Neural cell (in vitro differentiated cells): Measurements from ENCODE around the gene RALGDS. TPM values are rescaled to one million over a fixed set of nuclear protein-coding genes. Genes with fewer than 3 reads are reported as not detected.
"Not testable (repeated sequence)": the region's sequence is repeated elsewhere in the genome, so short reads cannot be mapped to it uniquely, and the experiment has no call there.

Experiments used
- H2AFZ ChIP-seq: fragments of 200-600, 300-800 bp; sonication (generic), shearing (Covaris generic); 2 replicates; pipeline ENCODE4 v1.6.0; 2014; ENCODE audit warnings: low read depth, mild to moderate bottlenecking, antibody characterized with exemption, low read length, moderate library complexity
- H3F3A ChIP-seq: fragments of 200-600 bp; shearing (Covaris generic); 2 replicates; pipeline ENCODE4 v1.6.1; 2016; ENCODE audit warnings: mild to moderate bottlenecking, moderate library complexity, mixed read lengths, antibody characterized with exemption, low read length; ENCODE audit not compliant: insufficient read depth, poor library complexity, severe bottlenecking
- H3K27ac ChIP-seq: fragments of 200-600, 300-800 bp; sonication (generic), shearing (Covaris generic); 2 replicates; pipeline ENCODE4 v1.5.1; 2014; ENCODE audit warnings: mild to moderate bottlenecking, low read length, moderate library complexity
- H3K27me3 ChIP-seq: fragments of 300-800, 200-600 bp; sonication (generic), shearing (Covaris generic); 2 replicates; pipeline ENCODE4 v1.6.0; 2014; ENCODE audit warnings: mild to moderate bottlenecking, low read depth, low read length, moderate library complexity; ENCODE audit not compliant: insufficient read depth
- H3K36me3 ChIP-seq: fragments of 300-800, 200-600 bp; sonication (generic), shearing (Covaris generic); 2 replicates; pipeline ENCODE4 v1.5.1; 2014; ENCODE audit warnings: mild to moderate bottlenecking, antibody characterized with exemption, low read length, moderate library complexity; ENCODE audit not compliant: insufficient read depth
- H3K4me2 ChIP-seq: fragments of 300-800, 200-600 bp; sonication (generic), shearing (Covaris generic); 2 replicates; pipeline ENCODE4 v1.6.0; 2014; ENCODE audit warnings: mild to moderate bottlenecking, low read length
- H3K4me3 ChIP-seq: fragments of 300-800, 200-600 bp; sonication (generic), shearing (Covaris generic); 2 replicates; pipeline ENCODE4 v1.5.1; 2014; ENCODE audit warnings: mild to moderate bottlenecking, low read length, moderate library complexity
- H3K79me2 ChIP-seq: fragments of 200-600 bp; shearing (Covaris generic); replicated peaks from 2 replicates; pipeline ENCODE4 v1.6.0; 2014; ENCODE audit warnings: mild to moderate bottlenecking, low read length, moderate library complexity; ENCODE audit not compliant: insufficient read depth
- H3K9ac ChIP-seq: fragments of 300-800, 200-600 bp; sonication (generic), shearing (Covaris generic); 2 replicates; pipeline ENCODE4 v1.6.1; 2016; ENCODE audit warnings: mild to moderate bottlenecking, low read length, mixed read lengths
- H3K9me2 ChIP-seq: fragments of 200-600 bp; shearing (Covaris generic); 2 replicates; pipeline ENCODE4 v1.6.1; 2016; ENCODE audit warnings: mild to moderate bottlenecking, low read length, mixed read lengths; ENCODE audit not compliant: insufficient read depth
- H3K9me3 ChIP-seq: fragments of 200-600, 300-800 bp; sonication (generic), shearing (Covaris generic); 2 replicates; pipeline ENCODE4 v1.6.1; 2016; ENCODE audit warnings: mild to moderate bottlenecking, mixed run types, low read length, moderate library complexity, mixed read lengths
- H4K20me1 ChIP-seq: fragments of 200-600 bp; shearing (Covaris generic); 2 replicates; pipeline ENCODE4 v1.6.1; 2016; ENCODE audit warnings: mild to moderate bottlenecking, mixed run types; ENCODE audit not compliant: insufficient read depth
- CTCF ChIP-seq: fragments of 450-650 bp; IDR thresholded peaks from 2 replicates; pipeline ENCODE4 v1.5.1; 2014; ENCODE audit warnings: antibody characterized with exemption, mild to moderate bottlenecking, moderate library complexity; ENCODE audit not compliant: poor library complexity, severe bottlenecking
- EP300 ChIP-seq: fragments of 450-650 bp; conservative IDR thresholded peaks from 2 replicates; pipeline ENCODE4 v1.6.1; 2014; ENCODE audit warnings: antibody characterized with exemption, mild to moderate bottlenecking, moderate library complexity; ENCODE audit not compliant: poor library complexity, severe bottlenecking
- EZH2 ChIP-seq: fragments of 200-600, 300-800 bp; shearing (Covaris generic), sonication (generic); IDR thresholded peaks from 2 replicates; pipeline ENCODE4 v1.6.1; 2014; ENCODE audit warnings: antibody characterized with exemption, low read length, borderline replicate concordance, mild to moderate bottlenecking; ENCODE audit not compliant: insufficient read depth, poor library complexity, severe bottlenecking
- POLR2AphosphoS5 ChIP-seq: IDR thresholded peaks from 2 replicates; pipeline ENCODE4 v1.6.1; 2012
- RAD21 ChIP-seq: fragments of 450-650 bp; conservative IDR thresholded peaks from 2 replicates; pipeline ENCODE4 v1.6.1; 2014; ENCODE audit warnings: antibody characterized with exemption, mild to moderate bottlenecking, moderate library complexity
- REST ChIP-seq: IDR thresholded peaks from 2 replicates; pipeline ENCODE4 v1.6.1; 2012; ENCODE audit warnings: borderline replicate concordance
- SMC3 ChIP-seq: fragments of 450-650 bp; conservative IDR thresholded peaks from 2 replicates; pipeline ENCODE4 v1.6.1; 2014; ENCODE audit warnings: antibody characterized with exemption, mild to moderate bottlenecking, moderate library complexity; ENCODE audit not compliant: poor library complexity
- polyA plus RNA-seq: library from polyadenylated mRNA; depleted of rRNA; stranded (reverse); fragments of >200 nt; gene quantifications from 2 replicates; pipeline ENCODE4 v1.2.3, GENCODE V29; 2014

RALGDS gene
- polyA plus RNA-seq, 1 donor from 2014 or later = 174 TPM

- no peaks in the 10 kb centered on the region for H4K20me1 ChIP-seq
- H3K4me2 ChIP-seq = no peak overlapping the region
- no peaks in the 10 kb centered on the region for H3K9me3 ChIP-seq
- H2AFZ ChIP-seq = no peak overlapping the region
- TF ChIP-seq CTCF (no peak), REST (no peak), POLR2AphosphoS5 (no peak), SMC3 (no peak), EP300 (no peak), RAD21 (no peak), EZH2 (no peak)
- no peaks in the 10 kb centered on the region for H3K79me2 ChIP-seq
- H3K9me2 ChIP-seq = no peaks in the 10 kb centered on the region
- no peaks in the 10 kb centered on the region for H3K36me3 ChIP-seq
- no peak overlapping the region for H3K9ac ChIP-seq
- no peak overlapping the region for H3K4me3 ChIP-seq
- no peaks in the 10 kb centered on the region for H3F3A ChIP-seq
- H3K27me3 ChIP-seq = no peaks in the 10 kb centered on the region
- no peak overlapping the region for H3K27ac ChIP-seq
Measured at GRCh38 chr9:133073086-133074014, 47.7 kb downstream of the RALGDS start.

DNA sequence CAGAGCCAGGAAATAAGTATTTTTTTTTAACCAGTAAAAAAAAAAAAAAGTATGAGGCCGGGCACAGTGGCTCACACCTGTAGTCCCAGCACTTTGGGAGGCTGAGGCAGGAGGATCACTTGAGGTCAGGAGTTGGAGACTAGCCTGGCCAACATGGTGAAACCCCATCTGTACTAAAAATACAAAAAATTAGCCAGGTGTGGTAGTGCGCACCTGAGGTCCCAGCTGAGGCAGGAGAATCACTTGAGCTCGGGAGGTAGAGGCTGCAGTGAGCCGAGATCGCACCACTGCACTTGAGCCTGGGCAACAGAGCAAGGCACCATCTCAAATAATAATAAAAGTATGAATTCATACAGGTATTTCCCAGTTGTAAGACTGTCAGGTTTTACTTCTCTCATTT is 48.8 kb downstream of the RALGDS start:
- not testable (repeated sequence) for H3K36me3 ChIP-seq, H3F3A ChIP-seq, H3K27ac ChIP-seq, H3K4me3 ChIP-seq, H2AFZ ChIP-seq, H3K9me2 ChIP-seq, H3K9me3 ChIP-seq, H4K20me1 ChIP-seq, H3K27me3 ChIP-seq, H3K4me2 ChIP-seq, H3K79me2 ChIP-seq, H3K9ac ChIP-seq
